ENCODE measurements around the gene DDAH2. TPM values are rescaled to one million over a fixed set of nuclear protein-coding genes. Genes with fewer than 3 reads are reported as not detected.

DDAH2 gene
- total RNA-seq, 2 donors from 2014 or later = 73.3 to 83.7 TPM

DNA sequence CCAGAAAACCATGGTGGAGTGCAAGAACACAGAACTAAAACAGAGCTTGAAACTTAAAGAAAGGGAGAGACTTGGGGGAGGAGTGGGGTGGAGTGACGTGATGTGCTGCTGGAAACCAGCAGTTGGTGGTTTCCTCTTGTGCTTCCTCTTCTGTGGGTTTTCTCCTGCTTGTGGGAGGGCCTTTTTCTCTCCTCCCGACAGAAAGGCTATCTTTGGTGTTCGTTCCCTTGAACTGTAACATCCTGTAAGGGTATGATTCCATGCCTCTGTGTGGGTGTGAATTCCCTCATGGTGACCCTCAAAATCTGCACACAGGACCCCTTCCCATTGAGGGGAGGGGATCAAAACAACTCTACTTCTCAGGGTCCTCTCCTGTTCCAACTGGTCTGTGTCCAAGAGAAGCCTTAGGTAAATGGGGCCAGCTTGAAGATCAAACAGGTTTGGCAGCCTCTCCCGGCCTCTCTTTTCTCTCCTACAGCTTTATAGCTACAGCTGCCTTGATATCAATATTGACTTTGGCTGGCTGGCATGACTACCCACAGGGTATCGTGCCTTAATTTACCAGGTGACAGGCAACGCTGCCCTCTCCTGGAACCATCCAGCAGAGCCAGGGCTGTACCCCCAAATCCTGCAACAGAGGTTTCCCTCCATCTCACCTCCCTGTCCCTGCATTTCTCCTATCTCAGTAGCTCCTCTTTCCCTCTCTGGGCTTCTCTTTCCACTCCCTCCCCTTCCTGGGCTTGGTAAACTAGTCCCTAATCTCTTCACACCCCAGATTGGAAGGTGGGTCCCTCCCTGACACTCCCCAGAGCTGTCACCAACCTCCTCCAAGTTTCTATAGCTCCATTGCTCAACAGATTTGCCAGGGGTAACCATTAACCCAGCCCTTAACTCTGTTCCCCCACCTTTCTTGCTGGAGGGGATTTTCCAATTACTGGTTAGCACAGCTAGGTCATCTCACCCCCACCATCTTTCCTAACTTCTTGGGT lies 9.2 kb upstream of the DDAH2 start:
- Histone ChIP-seq H3K27me3 (replicated peaks; ENCODE audit: insufficient read depth) (no peaks in the 10 kb centered on the region), H3K4me3 (no peak overlapping the region), H3K4me1 (replicated peaks) (peaks cover 17% of the 10 kb centered on the region), H3K9me3 (no peaks in the 10 kb centered on the region), H3K27ac (peak overlapping the region; percentile 94 to 98), H3K36me3 (no peaks in the 10 kb centered on the region)
- intact Hi-C loops (cut with DNase I) = loop anchor here (5.0 kb wide), 1 partner anchor 84 kb away; no protein-coding TSS in a partner anchor
- DNase-seq (ENCODE audit: low spot score) = peak; percentile 92
- TF ChIP-seq, protein P1, sequence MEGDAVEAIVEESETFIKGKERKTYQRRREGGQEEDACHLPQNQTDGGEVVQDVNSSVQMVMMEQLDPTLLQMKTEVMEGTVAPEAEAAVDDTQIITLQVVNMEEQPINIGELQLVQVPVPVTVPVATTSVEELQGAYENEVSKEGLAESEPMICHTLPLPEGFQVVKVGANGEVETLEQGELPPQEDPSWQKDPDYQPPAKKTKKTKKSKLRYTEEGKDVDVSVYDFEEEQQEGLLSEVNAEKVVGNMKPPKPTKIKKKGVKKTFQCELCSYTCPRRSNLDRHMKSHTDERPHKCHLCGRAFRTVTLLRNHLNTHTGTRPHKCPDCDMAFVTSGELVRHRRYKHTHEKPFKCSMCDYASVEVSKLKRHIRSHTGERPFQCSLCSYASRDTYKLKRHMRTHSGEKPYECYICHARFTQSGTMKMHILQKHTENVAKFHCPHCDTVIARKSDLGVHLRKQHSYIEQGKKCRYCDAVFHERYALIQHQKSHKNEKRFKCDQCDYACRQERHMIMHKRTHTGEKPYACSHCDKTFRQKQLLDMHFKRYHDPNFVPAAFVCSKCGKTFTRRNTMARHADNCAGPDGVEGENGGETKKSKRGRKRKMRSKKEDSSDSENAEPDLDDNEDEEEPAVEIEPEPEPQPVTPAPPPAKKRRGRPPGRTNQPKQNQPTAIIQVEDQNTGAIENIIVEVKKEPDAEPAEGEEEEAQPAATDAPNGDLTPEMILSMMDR (IDR thresholded peaks at IDR 0.05) = peak in 3 of 4 experiments; percentile 43 to 89 (median 65)
- TF ChIP-seq POLR2A (IDR thresholded peaks at IDR 0.05) = peak; percentile 33
- peak; percentile 84 for TF ChIP-seq POLR2AphosphoS5 (IDR thresholded peaks at IDR 0.05)
- WGBS = 12% methylated on average over 6 of the region's 6 CpGs

DNA sequence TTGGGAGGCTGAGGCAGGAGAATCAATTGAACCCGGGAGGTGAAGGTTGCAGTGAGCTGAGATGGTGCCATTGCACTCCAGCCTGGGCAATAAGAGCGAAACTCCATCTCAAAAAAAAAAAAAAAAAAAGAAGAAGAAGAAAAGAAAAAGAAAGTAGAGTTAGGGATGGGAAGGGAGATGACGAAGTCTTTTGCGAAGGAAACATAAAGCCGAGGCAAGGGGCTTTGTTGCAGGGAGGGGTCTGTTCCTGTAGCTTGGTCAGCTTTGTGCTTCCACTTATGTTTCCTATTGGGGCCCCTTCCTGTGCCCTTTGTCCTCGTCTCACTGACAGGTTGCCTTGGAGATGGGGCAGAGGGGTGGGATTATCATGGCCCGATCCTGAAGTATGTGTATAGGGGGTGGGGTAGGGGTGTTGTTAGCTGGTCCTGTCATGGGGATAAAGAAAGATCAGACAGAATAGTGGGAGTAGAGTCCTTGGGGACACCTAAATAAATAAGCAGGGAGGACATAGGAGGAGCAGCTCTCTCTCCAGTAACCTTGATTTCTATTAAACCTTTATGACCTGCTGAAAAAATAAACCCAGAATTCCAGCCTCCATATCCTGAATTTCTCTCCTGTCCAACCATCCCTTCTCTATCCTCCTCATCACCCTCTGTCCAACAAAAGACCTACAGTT lies 8.4 kb upstream of the DDAH2 start:
- 48% methylated on average over 7 of the region's 7 CpGs for WGBS
- intact Hi-C loops (cut with DNase I) = loop anchor here (5.0 kb wide), 1 partner anchor 85 kb away; no protein-coding TSS in a partner anchor
- Histone ChIP-seq H3K9me3 (no peaks in the 10 kb centered on the region), H3K36me3 (peaks cover 0 to 4% of the 10 kb centered on the region in 2 donors), H3K27me3 (replicated peaks; ENCODE audit: insufficient read depth) (no peaks in the 10 kb centered on the region), H3K4me3 (peak overlapping the region in 1 of 2 donors; percentile 4), H3K27ac (peak overlapping the region; percentile 94 to 98), H3K4me1 (replicated peaks) (peaks cover 17% of the 10 kb centered on the region)
- DNase-seq (ENCODE audit: low spot score) = no peak
- no peak for TF ChIP-seq POLR2A (IDR thresholded peaks at IDR 0.05)
- TF ChIP-seq POLR2AphosphoS5 (IDR thresholded peaks at IDR 0.05) = no peak
- TF ChIP-seq, protein P1 (IDR thresholded peaks at IDR 0.05) = no peak

DNA sequence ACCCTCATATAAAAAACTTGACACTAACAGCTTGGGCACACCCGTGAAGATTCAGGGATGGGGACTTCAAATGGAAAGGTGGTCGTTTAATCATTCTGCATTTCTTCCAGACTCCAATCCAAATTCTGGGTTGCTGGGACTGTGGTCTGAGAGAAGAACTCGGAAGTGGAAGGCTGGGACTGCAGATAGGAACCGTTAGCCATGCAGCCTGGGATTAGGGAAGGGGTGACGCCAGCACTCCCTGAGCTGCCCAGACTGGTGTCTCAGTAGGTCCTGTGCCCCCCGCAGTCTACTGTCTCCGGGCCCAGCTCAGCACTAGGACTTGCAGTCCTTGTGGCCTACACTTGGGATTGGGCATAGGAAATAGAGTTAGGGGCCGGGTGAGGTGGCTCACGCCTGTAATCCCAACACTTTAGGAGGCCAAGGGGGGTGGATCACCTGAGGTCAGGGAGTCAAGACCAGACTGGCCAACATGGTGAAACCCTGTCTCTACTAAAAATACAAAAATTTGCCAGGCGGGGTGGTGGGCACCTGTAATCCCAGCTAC lies 7.7 kb upstream of the DDAH2 start:
- intact Hi-C loops (cut with DNase I) = loop anchor here (5.0 kb wide), 1 partner anchor 85 kb away; no protein-coding TSS in a partner anchor
- H3K27me3 ChIP-seq (replicated peaks; ENCODE audit: insufficient read depth) = no peaks in the 10 kb centered on the region
- TF ChIP-seq, protein P1 (IDR thresholded peaks at IDR 0.05) = no peak
- no peak for TF ChIP-seq POLR2A (IDR thresholded peaks at IDR 0.05)
- TF ChIP-seq POLR2AphosphoS5 (IDR thresholded peaks at IDR 0.05) = no peak
- DNase-seq (ENCODE audit: low spot score) = no peak
- peak overlapping the region; percentile 94 to 98 for H3K27ac ChIP-seq
- 35% methylated on average over 10 of the region's 10 CpGs for WGBS
- H3K4me1 ChIP-seq (replicated peaks) = peaks cover 17% of the 10 kb centered on the region
- peaks cover 3 to 10% of the 10 kb centered on the region in 2 donors for H3K36me3 ChIP-seq
- peak overlapping the region; percentile 61 to 78 for H3K4me3 ChIP-seq
- H3K9me3 ChIP-seq = no peaks in the 10 kb centered on the region

DNA sequence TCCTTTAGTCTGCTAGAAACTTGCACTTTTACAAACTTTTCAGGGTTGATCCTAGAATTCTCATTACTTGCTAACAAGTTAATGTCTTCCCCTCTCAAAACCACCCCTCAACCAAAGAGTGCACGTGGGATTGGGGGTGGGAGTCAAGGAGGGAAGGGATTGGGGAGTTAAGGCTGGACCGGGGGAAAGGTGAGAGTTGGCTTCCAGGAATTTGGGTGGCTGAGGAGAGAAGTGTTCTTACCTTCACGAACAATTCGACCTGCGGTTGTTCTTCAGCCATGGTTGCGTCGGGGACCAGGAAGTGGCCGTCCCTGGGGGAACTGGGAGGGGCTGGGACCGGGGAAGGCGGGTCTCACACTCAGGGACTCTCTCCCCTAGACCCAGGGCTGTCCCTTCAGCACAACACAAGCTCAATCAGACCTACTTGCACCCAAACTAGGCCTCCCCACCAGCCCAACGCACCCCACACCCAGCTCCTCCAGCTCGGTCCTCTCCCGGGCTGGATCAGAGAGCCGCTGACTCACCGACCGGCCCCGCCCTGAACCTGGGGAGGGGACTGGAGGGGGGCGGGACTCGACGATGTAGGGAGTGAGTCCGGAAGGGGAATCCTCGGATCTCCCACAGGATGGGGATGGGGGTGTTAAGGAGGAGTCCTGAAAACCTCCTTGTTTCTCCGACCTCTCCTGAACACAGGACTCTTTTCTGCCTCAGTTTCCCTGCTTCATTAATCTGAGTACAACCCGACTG lies 7.1 kb upstream of the DDAH2 start, which contains the start of gene CLIC1:
CLIC1 (minus strand) TSS at position 510 of the 747 bp plus-strand sequence; CDS start at position 280, 230 bp downstream.
- H3K9me3 ChIP-seq = no peaks in the 10 kb centered on the region
- intact Hi-C loops (cut with DNase I) = loop anchor here (5.0 kb wide), 1 partner anchor 86 kb away; no protein-coding TSS in a partner anchor
- TF ChIP-seq, protein P1 (IDR thresholded peaks at IDR 0.05) = no peak
- TF ChIP-seq POLR2A (IDR thresholded peaks at IDR 0.05) (peak; percentile 97), POLR2AphosphoS5 (IDR thresholded peaks at IDR 0.05) (peak; percentile 97)
- peaks cover 17% of the 10 kb centered on the region for H3K4me1 ChIP-seq (replicated peaks)
- DNase-seq (ENCODE audit: low spot score) = peak; percentile 87
- peak within 1 kb of the TSS; percentile 94 to 98 for H3K27ac ChIP-seq
- H3K27me3 ChIP-seq (replicated peaks; ENCODE audit: insufficient read depth) = no peaks in the 10 kb centered on the region
- 0% methylated on average over 24 of the region's 24 CpGs for WGBS
- H3K4me3 ChIP-seq = peak within 1 kb of the TSS; percentile 61 to 78
- peaks cover 4 to 14% of the 10 kb centered on the region in 2 donors for H3K36me3 ChIP-seq

All from prostate gland (tissue), 2 donors.